Stimulated activated naive CD8-positive, alpha-beta T cell treated with anti-CD3 and anti-CD28 coated beads, Interleukin-15, Interleukin-2, amounts not matched to agents 100 ng/mL and 50 ng/mL, for 24 hours (primary cell): ENCODE data around the gene FAM89B.

Experiments used
- H3K27ac Mint-ChIP-seq: one replicate; pipeline ENCODE4 v1.8.0; 2021; ENCODE audit warnings: mild to moderate bottlenecking, mixed read lengths
- H3K27me3 Mint-ChIP-seq: one replicate; pipeline ENCODE4 v1.8.0; 2021; ENCODE audit warnings: mixed read lengths
- H3K36me3 Mint-ChIP-seq: one replicate; pipeline ENCODE4 v1.8.0; 2021; ENCODE audit warnings: low read depth, mixed read lengths
- H3K4me1 Mint-ChIP-seq: one replicate; pipeline ENCODE4 v1.8.0; 2021; ENCODE audit warnings: low read depth, mixed read lengths
- H3K4me3 Mint-ChIP-seq: one replicate; pipeline ENCODE4 v1.8.0; 2021; ENCODE audit warnings: mild to moderate bottlenecking, mixed read lengths
- H3K9me3 Mint-ChIP-seq: one replicate; pipeline ENCODE4 v1.8.0; 2021; ENCODE audit warnings: mixed read lengths

The FAM89B gene

DNA sequence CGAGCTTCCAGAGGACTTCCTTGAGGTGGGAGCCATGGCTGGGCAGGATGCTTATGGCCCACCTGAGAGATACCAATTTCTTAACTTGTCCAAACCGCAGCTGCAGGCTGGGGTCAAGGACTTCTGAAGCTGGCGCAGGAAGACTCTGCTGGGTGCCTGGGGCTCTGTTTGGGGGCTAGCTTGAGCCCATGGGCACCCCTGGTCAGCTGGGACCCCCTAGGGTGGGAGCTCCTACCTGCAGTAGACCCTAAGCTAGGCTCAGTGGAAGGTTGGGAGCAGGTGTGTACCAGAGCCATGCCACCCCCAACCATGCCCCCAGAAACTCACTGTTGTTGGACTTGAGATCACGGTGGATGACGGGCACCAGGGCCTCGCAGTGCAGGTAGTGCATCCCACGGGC is 40.4 kb downstream of the FAM89B start:
- Mint-ChIP-seq H3K27ac (peak overlapping the region; percentile 90), H3K4me1 (peaks cover 59% of the 10 kb centered on the region), H3K4me3 (peak overlapping the region; percentile 95), H3K27me3 (no peaks in the 10 kb centered on the region), H3K9me3 (no peaks in the 10 kb centered on the region), H3K36me3 (peaks cover 37% of the 10 kb centered on the region)

DNA sequence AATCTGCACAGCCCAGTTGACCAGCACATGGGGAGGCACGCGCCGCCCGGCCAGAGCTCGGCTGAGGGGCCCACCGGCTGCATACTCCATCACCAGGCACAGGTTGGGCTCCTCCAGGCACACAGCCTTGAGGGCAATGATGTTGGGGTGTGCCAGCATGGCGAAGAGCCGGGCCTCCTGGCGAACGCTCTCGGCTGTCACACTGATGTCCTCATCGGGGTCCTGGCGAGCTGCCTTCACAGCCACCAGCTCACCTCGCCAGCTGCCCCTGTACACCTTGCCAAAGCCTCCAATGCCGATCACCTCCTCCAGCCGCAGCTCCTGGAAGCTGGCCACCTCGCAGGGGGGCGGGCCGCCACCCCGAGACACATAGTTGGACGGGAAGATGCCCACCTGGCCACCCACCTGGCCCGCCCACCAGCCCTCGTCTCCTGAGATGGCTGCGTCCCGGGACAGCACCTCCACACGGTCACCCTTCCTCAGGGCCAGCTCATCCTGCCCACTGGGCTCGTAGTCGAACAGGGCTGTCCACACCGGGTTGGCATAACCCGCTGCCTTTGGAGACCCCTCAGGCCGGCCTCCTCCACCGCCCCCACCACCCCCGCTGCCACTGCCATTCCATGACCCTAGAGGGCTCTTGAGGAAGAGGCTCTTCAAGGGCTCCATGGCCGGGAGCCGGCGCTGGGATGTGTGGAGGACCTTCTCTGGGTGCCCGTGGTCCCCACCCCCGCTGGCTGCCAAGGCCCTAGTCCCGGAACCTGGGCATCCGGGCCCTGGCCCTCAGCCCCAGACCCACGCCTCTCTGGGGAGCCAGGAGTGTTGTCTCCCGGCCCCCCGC is 41.0 kb downstream of the FAM89B start:
- H3K27me3 Mint-ChIP-seq, result no peaks in the 10 kb centered on the region
- H3K9me3 Mint-ChIP-seq, result no peaks in the 10 kb centered on the region
- peaks cover 39% of the 10 kb centered on the region for H3K36me3 Mint-ChIP-seq
- H3K27ac Mint-ChIP-seq, result peak overlapping the region; percentile 87
- peaks cover 62% of the 10 kb centered on the region for H3K4me1 Mint-ChIP-seq
- H3K4me3 Mint-ChIP-seq, result peak overlapping the region; percentile 95

DNA sequence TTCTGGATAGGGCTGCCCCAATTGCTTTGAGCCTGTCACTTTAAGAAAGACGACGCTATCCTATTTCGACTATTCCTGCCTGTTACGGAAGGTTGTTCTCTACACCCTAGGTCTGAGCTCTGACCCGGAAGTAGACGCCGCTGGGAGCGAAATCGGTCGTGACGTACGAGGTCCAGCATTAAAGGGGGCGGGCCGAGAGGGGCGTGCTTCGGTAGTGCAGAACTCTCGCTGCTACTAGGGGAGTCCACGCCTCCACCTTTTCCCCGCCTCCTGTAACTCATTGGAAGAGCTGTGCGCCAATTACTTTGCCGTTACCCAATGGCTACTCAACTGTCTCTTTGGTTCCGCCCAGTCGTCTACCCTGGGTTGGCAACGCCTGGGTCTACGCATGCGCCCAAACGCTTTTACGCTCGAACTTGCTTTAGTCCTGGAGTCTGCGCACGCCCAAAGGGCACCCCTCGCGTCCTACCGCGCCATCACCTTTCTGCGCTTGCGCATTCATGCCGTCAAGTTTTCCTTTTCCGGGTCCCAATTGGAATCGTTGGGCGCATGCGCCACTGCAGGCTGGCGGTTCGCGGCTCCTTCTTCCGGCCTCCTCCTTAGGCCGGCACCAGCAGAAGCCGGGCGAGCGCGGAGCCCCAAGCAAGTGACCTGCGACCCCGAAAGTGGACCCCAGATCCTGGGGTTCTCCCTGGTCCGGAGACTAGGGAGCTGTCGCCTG is 43.1 kb downstream of the FAM89B start, which contains the start of gene PCNX3:
TSS of gene PCNX3 (plus strand) at position 548 of the 721 bp plus-strand sequence. CDS start 536 bp downstream, outside the sequence.
- peaks cover 49% of the 10 kb centered on the region for H3K4me1 Mint-ChIP-seq
- no peaks in the 10 kb centered on the region for H3K9me3 Mint-ChIP-seq
- H3K36me3 Mint-ChIP-seq, result peaks cover 41% of the 10 kb centered on the region

DNA sequence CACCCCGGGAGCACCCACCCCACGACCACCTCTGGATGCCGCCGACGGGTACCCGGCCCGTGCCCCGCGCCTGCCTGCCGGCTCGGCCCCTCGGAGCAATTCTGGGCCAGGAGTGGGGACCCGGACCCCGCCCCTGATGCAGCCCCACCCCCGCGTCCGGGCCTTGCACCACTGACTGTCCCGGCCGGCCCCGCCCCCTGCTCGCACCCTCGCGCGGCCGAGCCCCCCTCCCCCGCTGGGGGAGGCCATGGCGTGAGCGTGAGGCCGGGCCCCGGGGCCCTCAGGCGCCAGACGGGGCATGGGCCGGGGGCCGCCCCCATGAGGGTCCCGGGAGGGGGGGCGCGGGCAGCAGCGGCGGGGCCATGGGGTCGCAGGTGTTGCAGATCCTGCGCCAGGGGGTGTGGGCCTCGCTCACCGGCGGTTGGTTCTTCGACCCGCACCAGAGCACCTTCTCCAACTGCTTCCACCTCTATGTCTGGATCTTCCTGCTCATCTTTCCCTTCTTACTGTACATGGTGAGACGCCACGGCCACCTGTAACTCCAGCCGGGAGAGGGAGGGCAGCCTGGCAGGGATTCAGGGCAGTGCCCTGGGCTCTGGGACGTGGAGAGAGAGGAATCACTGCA is 43.7 kb downstream of the FAM89B start:
- H3K27me3 Mint-ChIP-seq, result no peaks in the 10 kb centered on the region
- peaks cover 44% of the 10 kb centered on the region for H3K4me1 Mint-ChIP-seq
- peak overlapping the region; percentile 96 for H3K27ac Mint-ChIP-seq
- no peaks in the 10 kb centered on the region for H3K9me3 Mint-ChIP-seq
- peak overlapping the region; percentile 97 for H3K4me3 Mint-ChIP-seq
- peaks cover 38% of the 10 kb centered on the region for H3K36me3 Mint-ChIP-seq

More for the DNA sequence above, 43.1 kb downstream of the FAM89B start, which contains the start of gene PCNX3:
- no peaks in the 10 kb centered on the region for H3K27me3 Mint-ChIP-seq
- peak within 1 kb of the TSS; percentile 97 for H3K4me3 Mint-ChIP-seq
- H3K27ac Mint-ChIP-seq, result peak within 1 kb of the TSS; percentile 96

DNA sequence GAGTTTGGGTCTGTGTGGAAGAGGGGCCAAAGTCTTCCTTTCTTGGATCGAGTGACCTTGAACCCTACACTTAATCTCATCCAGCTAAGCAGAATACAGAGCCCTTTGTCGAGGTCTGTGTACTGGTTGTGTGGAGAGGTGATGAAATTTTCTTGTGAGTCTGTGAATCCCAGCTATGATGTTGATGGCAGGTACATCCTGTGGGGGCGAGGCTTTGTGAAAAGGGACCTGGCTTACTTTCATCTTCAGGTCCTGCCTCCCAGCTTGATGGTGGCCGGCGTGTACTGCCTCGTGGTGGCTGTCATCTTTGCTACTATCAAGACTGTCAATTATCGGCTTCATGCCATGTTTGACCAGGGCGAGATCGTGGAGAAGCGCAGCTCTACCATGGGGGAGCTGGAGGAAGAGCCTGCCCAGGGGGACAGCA is 44.2 kb downstream of the FAM89B start:
- Mint-ChIP-seq H3K36me3 (peaks cover 42% of the 10 kb centered on the region), H3K9me3 (no peaks in the 10 kb centered on the region), H3K27me3 (no peaks in the 10 kb centered on the region), H3K4me3 (peak overlapping the region; percentile 97), H3K4me1 (peaks cover 40% of the 10 kb centered on the region), H3K27ac (peak overlapping the region; percentile 96)

DNA sequence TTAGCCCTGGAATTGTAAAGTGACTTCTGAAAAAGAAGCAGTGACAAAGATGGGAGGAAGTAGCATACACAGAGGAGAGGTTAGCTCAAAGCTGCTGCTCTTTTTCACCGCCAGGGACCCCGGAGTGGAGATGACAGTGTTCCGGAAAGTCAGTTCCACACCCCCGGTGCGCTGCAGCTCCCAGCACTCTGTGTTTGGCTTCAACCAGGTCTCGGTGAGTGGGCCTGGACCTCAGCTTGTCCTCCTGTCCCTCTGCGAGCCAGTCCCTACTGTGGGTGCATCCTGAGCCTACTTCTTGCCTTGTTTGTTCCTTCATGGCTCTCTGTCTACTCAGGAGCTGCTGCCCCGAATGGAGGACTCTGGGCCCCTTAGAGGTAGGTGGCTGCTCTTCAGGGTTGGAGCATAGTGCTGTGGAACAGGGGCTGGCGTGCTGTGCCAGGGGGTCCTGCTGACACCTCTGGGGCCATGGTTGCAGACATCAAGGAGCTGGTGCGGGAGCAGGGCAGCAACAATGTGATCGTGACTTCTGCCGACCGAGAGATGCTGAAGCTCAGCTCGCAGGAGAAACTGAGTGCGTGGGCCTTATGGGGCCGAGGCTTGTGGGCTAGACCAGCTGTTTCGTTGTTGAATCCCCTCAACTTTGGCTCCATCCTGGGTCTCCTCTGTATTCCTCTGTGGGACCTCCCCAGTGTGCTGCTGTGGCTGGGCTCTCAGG is 45.0 kb downstream of the FAM89B start:
- H3K4me3 Mint-ChIP-seq, result peak overlapping the region; percentile 97
- peaks cover 35% of the 10 kb centered on the region for H3K4me1 Mint-ChIP-seq
- no peaks in the 10 kb centered on the region for H3K27me3 Mint-ChIP-seq
- peaks cover 42% of the 10 kb centered on the region for H3K36me3 Mint-ChIP-seq
- H3K27ac Mint-ChIP-seq, result peak overlapping the region; percentile 96
- H3K9me3 Mint-ChIP-seq, result no peaks in the 10 kb centered on the region

DNA sequence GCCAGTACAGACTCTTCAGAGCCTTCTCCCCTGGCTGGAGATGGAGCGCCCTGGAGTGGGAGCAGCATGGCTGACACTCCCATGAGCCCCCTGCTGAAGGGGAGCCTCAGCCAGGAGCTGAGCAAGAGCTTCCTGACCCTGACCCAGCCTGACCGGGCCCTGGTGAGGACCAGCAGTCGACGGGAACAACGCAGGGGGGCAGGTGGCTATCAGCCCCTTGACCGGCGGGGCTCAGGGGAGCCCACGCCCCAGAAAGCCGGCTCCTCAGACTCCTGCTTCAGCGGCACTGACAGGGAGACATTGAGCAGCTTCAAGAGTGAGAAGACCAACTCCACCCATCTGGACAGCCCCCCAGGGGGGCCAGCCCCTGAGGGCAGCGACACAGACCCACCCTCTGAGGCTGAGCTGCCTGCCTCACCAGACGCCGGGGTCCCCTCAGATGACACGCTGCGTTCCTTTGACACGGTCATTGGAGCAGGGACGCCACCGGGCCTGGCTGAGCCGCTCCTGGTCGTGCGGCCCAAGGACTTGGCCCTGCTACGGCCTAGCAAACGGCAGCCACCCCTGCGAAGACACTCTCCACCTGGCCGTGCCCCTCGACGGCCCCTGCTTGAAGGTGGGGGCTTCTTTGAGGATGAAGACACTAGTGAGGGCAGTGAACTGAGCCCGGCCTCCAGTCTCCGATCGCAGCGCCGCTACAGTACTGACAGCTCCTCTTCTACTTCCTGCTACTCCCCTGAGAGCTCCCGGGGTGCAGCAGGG is 45.8 kb downstream of the FAM89B start:
- Mint-ChIP-seq H3K4me1 (peaks cover 26% of the 10 kb centered on the region), H3K27me3 (no peaks in the 10 kb centered on the region), H3K36me3 (peaks cover 47% of the 10 kb centered on the region), H3K27ac (no peak overlapping the region), H3K4me3 (peak overlapping the region; percentile 97), H3K9me3 (no peaks in the 10 kb centered on the region)

DNA sequence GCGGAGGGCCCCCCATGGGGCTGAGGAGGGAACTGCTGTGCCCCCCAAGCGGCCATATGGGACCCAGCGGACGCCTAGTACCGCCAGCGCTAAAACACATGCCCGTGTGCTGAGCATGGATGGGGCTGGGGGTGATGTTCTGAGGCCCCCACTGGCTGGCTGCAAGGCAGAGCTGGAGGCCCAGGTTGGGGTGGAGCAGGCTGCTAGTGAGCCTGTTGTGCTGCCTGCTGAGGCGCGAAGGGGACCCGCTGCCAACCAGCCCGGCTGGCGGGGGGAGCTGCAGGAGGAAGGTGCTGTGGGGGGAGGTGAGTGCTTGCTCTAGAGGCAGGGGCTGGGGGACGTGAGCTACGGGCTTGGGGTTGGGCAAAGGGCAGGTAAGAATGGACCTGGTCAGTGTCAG is 46.4 kb downstream of the FAM89B start:
- Mint-ChIP-seq H3K4me1 (peaks cover 24% of the 10 kb centered on the region), H3K9me3 (no peaks in the 10 kb centered on the region), H3K36me3 (peaks cover 47% of the 10 kb centered on the region), H3K27me3 (no peaks in the 10 kb centered on the region), H3K4me3 (no peak overlapping the region), H3K27ac (no peak overlapping the region)

DNA sequence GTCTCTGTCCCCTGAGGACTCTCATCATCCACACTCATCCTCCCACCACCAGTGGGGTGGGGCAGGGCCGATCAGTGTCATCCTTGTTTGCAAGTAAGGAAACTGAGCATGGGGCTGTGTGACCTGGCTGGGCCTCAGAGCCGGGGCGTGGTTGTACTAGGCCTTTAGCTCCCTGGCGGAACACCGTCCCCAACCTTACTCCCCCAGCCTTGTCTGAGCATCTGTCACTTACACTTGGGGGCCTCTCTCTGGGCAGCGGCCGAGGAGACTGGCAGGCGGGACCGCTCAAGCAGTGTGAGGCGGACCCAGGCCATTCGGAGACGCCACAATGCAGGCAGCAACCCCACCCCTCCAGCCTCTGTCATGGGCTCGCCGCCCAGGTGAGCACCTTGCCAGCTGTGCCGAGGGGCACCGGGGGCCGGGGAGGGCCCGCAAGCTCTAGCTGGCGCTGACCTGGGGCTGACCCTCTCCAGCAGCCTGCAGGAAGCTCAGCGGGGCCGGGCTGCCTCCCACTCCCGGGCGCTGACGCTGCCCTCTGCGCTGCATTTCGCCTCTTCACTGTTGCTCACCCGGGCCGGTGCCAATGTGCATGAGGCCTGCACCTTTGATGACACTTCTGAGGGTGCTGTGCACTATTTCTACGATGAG is 47.1 kb downstream of the FAM89B start:
- H3K36me3 Mint-ChIP-seq, result peaks cover 50% of the 10 kb centered on the region

DNA sequence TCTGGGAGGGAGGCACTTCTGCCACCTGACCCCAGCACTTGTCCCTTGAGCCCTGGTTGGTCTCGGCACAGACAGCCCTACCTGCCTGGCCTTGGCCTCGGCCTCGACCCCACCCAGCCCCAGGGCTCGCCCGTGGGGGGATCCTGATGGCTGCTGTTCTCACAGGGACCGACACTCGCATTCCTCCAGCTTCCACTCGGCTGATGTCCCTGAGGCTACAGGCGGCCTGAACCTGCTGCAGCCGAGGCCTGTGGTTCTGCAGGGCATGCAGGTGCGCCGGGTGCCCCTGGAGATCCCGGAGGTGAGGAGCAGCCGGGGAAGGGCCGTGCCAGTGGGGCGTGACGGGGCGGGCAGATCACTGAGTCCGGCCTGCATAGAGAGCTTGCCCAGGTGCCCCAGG is 48.3 kb downstream of the FAM89B start:
- Mint-ChIP-seq H3K36me3 (peaks cover 52% of the 10 kb centered on the region), H3K9me3 (no peaks in the 10 kb centered on the region), H3K4me3 (no peak overlapping the region), H3K27me3 (no peaks in the 10 kb centered on the region), H3K4me1 (peaks cover 23% of the 10 kb centered on the region), H3K27ac (no peak overlapping the region)

More for the DNA sequence above, 47.1 kb downstream of the FAM89B start:
- Mint-ChIP-seq H3K4me3 (no peak overlapping the region), H3K9me3 (no peaks in the 10 kb centered on the region), H3K27me3 (no peaks in the 10 kb centered on the region), H3K27ac (no peak overlapping the region), H3K4me1 (peaks cover 27% of the 10 kb centered on the region)

DNA sequence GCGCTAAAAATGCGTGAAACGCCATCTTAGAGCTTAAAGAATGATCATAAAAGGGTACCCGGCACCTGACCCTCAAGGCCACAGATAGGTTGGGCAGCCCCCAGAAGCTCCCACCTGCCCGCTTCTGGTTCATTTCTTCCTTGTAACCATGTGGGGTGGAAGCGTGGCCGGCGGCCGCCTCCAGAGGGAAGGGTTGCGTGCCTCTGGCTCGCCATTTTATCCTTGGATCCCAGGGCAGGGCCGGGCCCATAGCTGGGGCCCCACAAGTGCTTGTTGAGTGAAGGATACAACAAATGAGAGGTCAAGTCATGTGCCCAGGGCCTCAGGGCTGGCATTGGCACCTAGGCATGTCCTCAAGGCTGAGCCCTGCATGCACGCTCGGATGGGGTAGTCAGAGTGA is 49.1 kb downstream of the FAM89B start:
- H3K27me3 Mint-ChIP-seq, result no peaks in the 10 kb centered on the region
- H3K27ac Mint-ChIP-seq, result no peak overlapping the region
- H3K4me3 Mint-ChIP-seq, result no peak overlapping the region
- peaks cover 57% of the 10 kb centered on the region for H3K36me3 Mint-ChIP-seq
- peaks cover 25% of the 10 kb centered on the region for H3K4me1 Mint-ChIP-seq
- no peaks in the 10 kb centered on the region for H3K9me3 Mint-ChIP-seq

DNA sequence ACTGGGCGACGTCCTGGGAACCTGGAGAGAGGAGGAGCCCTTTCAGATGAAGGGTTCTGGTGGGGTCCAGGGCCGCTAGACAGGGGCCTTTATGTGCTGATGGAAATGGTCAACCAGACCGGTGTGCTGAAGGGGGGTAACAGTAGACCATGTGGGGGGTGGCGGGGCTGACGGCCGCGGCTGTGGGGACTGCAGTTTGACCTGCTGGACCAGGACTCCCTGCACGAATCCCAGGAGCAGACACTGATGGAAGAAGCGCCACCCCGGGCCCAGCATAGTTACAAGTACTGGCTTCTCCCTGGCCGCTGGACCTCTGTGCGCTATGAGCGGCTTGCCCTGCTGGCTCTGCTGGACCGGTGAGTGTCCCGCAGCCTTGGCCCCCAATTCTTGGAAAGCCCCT is 49.7 kb downstream of the FAM89B start:
- peaks cover 53% of the 10 kb centered on the region for H3K36me3 Mint-ChIP-seq

DNA sequence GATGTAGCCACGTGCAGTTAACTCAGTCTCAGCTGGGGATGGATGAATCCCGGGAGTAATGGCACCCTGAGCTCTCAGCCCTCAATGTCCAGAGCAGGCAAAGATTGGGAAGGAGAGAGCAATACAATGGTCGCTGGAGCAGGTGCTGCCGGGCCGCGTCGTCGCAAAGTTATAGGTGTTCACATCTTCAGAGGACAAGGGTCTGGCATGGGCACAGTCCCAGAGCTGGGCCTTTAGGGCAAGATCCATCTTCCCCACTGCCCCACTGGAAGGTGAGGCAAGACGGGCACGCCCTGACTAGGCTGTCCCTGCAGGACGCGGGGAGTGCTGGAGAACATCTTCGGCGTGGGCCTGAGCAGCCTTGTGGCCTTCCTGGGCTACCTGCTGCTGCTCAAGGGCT is 50.8 kb downstream of the FAM89B start:
- no peaks in the 10 kb centered on the region for H3K27me3 Mint-ChIP-seq
- peaks cover 10% of the 10 kb centered on the region for H3K4me1 Mint-ChIP-seq
- H3K9me3 Mint-ChIP-seq, result no peaks in the 10 kb centered on the region
- H3K36me3 Mint-ChIP-seq, result peaks cover 49% of the 10 kb centered on the region
- no peak overlapping the region for H3K27ac Mint-ChIP-seq
- H3K4me3 Mint-ChIP-seq, result no peak overlapping the region

More for the DNA sequence above, 49.7 kb downstream of the FAM89B start:
- Mint-ChIP-seq H3K9me3 (no peaks in the 10 kb centered on the region), H3K27me3 (no peaks in the 10 kb centered on the region), H3K4me1 (peaks cover 19% of the 10 kb centered on the region), H3K27ac (no peak overlapping the region), H3K4me3 (no peak overlapping the region)
